Vagina (tissue), 2 donors: Measurements from ENCODE around the gene CRNKL1.

Experiments used
- CTCF ChIP-seq, 3 experiments: fragments of 450-650 bp in 2 of 3; fragments of 200-600 bp in 1 of 3; sonication (generic) in 1 of 3; IDR thresholded peaks; one replicate each; pipeline ENCODE4 v1.5.1; 2017 to 2019; ENCODE audit warnings: antibody characterized with exemption in 3 of 3, mild to moderate bottlenecking in 2 of 3, moderate library complexity in 2 of 3
- POLR2A ChIP-seq, 2 donors: fragments of 450-650 bp; IDR thresholded peaks; one replicate each; pipeline ENCODE4 v1.6.1; 2017; ENCODE audit warnings: antibody characterized with exemption in 2 of 2, mild to moderate bottlenecking in 2 of 2, moderate library complexity in 2 of 2
- POLR2AphosphoS5 ChIP-seq, 2 donors: sonication (generic); formaldehyde crosslinking; IDR thresholded peaks; one replicate each; pipeline ENCODE4 v1.9.0; 2017; ENCODE audit warnings: antibody characterized with exemption in 2 of 2, mild to moderate bottlenecking in 2 of 2, low read depth in 1 of 2; ENCODE audit not compliant: insufficient read depth in 1 of 2

DNA sequence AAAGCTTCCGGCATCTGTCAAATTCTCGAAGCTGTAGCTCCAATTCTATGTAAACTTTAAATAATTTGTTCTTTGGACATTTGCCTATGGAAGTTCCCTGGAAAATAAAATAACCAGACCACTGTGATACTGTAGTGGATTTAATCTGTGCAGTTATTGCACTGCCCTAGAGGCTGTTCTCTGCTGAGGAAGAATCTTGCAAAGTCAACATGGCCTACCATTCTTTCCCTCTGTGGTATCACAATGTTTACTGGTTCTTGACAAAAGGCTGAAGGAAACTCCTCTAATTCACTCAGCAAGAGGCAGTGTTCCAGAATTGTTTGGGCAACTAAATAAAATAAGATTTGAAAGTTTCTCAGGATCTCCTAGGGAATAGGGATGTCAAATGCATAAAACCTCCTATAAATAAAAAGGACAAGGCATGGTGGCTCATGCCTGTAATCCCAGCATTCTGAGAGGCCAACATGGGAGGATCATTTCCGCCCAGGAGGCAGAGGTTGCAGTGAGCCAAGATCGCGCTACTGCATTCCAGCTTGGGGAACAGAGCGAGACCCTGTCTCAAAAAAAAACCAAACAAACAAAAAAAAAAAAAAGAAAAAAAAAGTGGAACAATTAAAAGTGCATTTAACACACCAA lies 12.4 kb downstream of the CRNKL1 start:
- TF ChIP-seq CTCF (IDR thresholded peaks at IDR 0.05) (no peak), POLR2AphosphoS5 (IDR thresholded peaks at IDR 0.05; ENCODE audit: insufficient read depth in 1 of 2, low read depth in 1 of 2) (no peak), POLR2A (IDR thresholded peaks at IDR 0.05) (no peak)
